HG03280 (cell line): ENCODE results near the gene SYPL1.

Source experiments
- ATAC-seq: cut with Tn5 transposase; IDR thresholded peaks from one replicate; pipeline ENCODE4 v1.9.1; 2021; ENCODE audit warnings: mild to moderate bottlenecking, moderate library complexity; ENCODE audit not compliant: unreplicated experiment

Gene SYPL1

DNA sequence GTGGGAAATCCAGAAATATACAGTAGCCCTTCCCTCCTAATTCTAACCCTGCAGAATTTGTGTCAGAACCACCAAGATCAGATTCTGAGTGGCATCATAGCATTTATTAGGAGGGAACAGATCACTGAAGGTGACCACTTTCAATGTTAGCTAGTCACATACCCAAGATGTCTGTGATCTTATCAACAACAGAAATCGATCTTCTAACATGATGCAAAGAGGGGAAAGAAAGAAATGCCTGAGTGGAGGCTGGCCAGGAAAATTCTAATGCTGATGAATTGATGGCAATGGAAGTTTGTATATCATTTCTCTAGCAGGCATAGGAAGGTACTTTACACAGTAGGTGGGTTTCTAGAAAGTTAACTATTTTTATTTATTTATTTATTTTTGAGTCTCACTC, 10.6 kb upstream of the SYPL1 start:
- ATAC-seq, result no peak

GRCh38 chr7:106121189-106121810, 9.2 kb upstream of the SYPL1 start:
- ATAC-seq, result no peak

DNA sequence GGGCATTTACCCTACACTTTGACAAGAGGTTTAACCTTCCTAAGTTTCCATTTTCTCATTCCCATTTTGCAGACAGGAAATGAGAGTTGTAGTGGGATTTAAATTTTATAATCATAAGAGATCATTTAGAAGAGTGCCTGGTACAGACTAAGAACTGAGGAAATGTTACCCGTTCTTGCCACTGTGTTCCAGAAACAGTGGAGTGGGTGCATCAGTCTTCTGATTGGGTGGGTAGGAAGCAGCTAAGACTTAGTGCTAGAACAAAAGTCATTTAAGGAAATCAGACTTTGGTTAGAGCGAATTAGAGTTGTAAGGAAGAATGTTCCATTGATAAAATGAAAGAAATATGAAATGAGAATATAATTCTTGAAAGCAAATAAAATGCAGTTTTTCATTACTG, 8.4 kb upstream of the SYPL1 start:
- no peak for ATAC-seq

DNA sequence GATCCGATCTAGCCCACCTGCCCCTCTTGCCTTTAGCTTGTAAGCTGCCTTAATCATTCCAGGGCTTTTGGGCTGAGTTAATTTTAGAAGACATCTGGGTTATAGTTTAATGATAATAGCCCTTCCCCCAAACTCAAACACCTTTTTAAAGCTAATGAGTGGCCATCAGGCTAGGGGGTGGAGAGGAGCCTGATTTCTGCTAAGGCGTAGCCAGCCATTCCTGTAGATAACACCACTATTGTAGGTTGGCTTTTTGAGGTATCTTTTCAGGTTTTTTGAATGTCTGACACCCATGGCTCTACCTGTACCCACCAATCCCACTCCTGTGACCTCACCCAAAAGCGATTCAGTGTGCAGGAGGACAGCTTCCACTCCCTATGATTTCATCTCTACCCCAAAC, 7.6 kb upstream of the SYPL1 start:
- no peak for ATAC-seq

- no peak for ATAC-seq
Measured at GRCh38 chr7:106117786-106118544, 5.9 kb upstream of the SYPL1 start.

DNA sequence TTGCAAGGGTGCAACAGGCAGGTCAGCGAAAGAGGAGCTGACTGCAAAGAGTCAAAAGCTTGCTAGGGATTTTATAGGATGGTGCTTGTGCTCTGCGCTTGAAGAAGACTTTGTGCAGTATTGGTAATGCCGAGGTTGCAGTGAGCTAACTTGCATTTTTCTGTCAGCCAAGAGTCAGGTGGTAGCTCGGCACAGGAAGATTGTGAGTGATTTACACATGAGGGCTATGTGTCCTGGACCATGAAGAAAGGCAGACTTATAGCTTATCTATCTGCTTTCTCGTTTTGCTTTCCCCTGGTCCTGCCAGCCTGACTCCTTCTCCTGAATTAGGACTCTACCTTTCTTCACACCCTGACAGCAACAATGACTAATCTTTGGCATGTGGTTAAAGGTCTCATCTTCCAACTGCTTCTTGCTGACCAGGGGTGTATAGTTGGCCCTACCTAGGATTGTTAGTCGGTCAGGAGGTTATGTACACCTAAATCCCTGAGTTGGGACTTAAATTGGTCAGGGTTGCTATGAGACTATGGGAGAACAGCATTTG, 4.1 kb upstream of the SYPL1 start:
- ATAC-seq, result no peak

- no peak for ATAC-seq
Measured at GRCh38 chr7:106114716-106115383, 2.7 kb upstream of the SYPL1 start.

- ATAC-seq, result no peak
Measured at GRCh38 chr7:106112972-106113421, 885 bp upstream of the SYPL1 start.

DNA sequence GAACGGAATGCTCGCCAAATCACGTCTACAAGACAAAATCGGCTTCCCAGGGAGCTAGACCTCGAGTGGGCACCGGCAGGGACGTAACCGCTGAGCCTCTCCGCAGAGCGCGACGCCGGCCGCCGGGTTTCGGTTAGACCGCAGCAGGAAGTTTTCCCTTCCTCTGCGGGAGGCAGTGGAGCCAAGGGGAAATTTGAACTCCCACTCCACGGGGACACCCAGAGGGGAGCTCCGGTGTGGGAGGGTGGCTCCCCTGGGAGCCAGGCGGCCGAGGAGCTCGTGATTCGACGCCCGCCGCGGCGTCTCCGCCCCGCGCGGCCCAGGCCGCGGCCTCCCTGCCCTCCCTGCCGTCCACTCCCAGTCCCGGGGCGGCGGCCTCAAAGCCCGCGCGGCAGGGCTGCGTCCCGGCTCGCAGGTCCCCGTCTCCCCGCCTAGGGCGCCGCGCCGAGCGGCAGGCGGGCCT, 426 bp downstream of the SYPL1 start:
- ATAC-seq, result peak; percentile 26

DNA sequence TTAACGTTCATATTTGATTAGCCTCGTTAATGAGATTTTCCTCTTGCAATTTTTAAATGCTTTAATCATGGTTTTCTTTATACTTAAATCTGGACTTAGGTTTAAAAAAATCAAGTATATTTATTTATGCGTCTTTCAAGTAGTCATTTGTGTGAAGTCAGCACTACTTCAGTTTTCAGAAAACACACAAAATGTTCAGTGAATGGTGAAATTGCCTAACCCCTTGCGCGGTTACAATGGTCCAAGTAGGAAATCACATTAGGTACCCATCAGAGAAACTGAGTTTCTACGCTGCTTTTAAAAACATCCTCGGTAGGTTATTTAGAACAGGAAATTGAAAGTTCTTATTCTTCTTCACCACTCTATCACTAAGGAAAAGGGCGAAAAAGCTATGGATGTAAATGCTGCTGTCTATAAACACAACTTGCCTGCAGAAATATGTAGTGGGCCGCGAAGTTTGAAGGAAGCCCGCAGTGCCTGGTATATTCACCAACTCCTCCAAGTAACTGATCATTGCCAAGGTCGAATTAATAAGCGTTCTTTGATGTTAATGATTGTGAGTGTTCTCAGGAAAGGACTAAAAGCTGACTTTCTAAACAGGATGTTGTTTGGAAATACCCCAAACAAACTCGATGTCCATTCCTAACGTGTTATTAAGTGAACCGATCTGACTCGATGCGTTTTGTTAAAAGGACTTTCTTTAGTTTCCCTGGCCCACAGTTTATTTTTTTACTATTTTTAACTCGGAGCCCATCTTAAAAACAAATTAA, 1.0 kb downstream of the SYPL1 start:
- no peak for ATAC-seq

DNA sequence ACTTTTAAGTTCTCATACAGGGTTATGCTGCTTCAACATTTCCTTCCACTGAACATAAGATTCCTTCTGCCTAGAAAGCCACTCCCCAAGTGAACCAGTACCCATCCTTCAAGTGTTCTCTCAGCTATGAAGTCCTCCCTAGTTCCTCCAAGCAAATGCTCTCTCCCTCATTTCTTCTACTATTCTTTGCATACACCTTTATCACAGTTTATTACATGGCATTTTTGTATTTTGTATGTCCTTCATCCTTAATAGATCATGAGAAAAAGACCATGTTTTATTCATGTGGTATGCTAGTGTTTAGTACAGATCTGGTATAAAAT, 1.9 kb downstream of the SYPL1 start:
- no peak for ATAC-seq

DNA sequence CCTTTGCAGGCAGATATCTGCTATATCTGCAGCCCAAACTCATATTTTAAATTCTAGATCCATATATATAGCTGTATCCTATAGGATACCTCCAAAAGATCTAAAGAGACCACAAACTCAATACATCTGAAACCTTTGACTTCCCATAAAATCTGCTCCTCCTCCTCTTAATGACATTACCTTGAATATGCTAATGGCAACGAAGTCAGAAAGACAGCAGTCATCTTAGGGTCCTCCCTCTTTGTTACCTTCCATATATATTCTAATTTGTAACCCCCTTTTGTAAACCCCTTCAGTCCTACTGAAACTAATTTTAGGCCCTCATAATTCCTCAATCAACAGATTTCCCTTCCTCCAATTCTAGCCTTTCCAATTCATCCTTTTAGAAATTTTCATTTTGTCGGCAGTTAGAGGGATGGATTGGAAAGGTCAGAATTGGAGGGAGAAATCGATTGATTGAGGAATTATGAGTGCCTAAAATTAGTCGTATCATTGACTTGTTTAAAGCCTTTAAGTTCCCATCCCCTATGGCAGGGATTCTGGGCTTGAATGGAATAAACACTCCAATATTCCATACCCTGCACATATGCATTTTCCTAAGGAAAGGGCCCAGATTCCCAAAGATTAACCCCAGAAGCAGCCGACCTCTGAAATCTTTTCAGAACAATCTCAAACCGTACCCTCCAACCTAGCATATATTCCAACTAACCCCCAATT, 2.4 kb downstream of the SYPL1 start:
- ATAC-seq, result no peak

DNA sequence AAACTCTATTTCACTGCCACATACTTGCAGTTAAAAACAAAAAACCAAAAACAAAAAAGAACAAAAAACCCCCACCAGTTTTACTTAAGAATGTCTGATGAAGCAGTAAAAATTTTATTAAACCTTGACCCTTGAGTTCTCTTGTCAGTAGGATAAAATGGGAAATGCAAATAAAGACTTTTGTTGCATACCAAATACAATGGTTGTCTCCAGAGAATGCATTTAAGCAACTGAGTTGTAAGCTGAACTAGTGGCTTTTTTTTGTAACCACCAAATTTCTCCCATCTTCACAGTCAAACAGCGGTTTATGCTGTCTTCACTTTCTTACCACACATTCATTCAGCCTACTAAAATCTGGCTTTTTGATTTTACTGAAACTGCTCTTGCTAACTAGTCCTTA, 3.1 kb downstream of the SYPL1 start:
- no peak for ATAC-seq

- no peak for ATAC-seq
Measured at GRCh38 chr7:106104721-106105260, 7.3 kb downstream of the SYPL1 start.

DNA sequence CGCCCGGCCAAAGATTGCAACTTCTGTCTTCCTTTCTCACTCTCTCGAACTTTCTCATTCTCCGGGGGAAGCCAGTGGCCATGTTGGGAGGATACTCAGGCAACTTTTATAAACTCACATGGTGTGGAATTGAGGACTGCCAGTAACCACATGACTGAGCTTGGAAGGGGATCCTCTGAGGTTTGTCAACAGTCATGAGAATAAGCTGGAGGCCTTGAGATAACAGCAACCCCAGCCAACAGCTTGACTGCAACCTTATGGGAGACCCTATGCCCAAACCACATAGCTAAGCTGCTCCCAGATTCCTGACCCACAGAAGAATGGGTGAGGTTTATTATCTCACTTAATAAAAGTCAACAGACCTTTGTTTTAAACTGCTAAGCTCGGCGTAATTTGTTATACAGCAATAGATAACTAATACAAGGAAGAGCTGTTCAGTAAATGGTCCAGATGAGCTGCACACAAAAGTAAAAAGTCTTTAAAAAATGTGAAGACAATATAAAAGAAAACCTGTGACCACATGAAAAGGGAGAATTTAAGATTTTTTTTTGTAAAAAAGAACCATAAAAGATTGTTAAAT, 9.6 kb downstream of the SYPL1 start:
- ATAC-seq, result no peak

DNA sequence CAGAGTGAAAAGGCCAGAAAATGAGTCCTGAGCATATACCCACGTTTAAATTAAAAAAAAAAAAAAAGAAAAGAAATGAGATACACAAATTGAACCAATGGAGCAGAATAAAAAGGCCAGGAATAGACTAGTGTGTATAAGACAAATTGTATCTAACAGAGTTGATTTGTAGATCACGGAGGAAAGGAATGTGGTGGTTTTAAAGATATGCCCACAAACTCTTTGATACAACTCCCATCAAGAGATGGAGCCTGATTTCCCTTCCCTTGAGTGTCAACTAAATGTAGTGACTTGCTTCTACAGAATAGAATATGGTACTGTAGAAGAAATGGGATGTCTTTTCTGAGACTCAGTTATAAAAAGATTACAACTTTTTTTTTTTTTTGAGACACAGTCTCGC, 10.4 kb downstream of the SYPL1 start:
- no peak for ATAC-seq

DNA sequence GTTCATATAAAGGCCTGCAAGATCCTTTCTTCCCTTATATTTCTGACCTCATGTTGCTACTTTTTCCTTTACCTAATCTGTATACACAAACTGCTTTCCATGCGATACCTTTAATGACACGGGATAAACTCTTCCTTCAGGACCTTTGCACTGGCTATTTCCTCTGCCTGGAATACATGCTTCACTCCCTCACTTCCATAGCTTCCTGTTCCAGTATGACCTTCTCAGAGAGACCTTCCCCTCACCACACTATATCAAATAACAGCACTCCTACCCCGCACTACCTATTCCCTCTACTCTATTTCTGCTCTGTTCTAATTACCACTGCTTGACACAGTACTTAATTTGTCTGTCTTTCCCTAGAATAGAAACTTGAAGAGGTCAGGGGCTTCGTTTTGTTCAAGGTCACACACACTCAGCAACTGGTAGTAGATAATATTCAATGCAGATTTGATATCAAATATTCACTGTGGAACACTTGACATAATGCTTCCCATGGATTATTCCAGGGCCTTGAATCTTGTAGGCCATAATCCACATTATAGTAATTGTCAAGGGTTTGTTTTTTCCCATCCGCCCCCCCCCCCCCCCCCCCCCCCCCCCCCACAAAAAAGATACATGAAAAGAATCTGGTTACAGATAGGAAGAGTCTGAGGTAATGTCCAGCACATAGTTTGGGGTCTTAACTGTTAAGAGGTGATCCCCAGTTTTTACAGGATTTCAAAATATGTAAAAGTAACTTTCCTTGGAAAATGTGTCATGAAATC, 11.1 kb downstream of the SYPL1 start:
- ATAC-seq, result no peak

- no peak for ATAC-seq
Measured at GRCh38 chr7:106099539-106099938, 12.6 kb downstream of the SYPL1 start.

DNA sequence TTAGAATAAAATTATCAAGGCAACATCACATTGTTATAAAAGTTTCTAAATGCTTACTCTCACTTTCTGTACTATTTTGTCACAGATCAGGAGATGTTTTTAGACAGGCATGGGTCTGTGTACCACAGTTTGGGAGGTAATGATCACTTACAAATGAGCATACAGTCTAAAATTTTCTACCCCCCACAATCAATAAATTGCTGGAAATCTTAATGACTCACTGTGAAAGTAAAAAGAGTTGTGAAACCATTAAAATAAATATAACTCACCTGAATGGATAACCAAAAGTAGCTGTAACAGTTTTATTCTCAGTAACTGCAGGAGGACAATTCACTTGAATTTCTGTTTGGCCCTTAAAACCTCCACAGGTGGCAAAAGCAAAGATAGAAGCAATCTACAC, 13.2 kb downstream of the SYPL1 start:
- no peak for ATAC-seq
